NCI-H82 treated with DMSO at 0.1 percent for 48 hours (cell line): ENCODE measurements around the gene KRTAP5-2.

ENCODE experiments used
- DNase-seq: peaks from one replicate; lab custom pipeline; 2025; ENCODE audit not compliant: unreplicated experiment; lab: John Stamatoyannopoulos, UW

KRTAP5-2 gene

GRCh38 chr11:1557051-1557884 is 40.8 kb downstream of the KRTAP5-2 start:
- no peak for DNase-seq

GRCh38 chr11:1556278-1556902 is 41.7 kb downstream of the KRTAP5-2 start:
- DNase-seq = no peak

- no peak for DNase-seq
These were observed 42.4 kb downstream of the KRTAP5-2 start for GRCh38 chr11:1555713-1556153.

DNA sequence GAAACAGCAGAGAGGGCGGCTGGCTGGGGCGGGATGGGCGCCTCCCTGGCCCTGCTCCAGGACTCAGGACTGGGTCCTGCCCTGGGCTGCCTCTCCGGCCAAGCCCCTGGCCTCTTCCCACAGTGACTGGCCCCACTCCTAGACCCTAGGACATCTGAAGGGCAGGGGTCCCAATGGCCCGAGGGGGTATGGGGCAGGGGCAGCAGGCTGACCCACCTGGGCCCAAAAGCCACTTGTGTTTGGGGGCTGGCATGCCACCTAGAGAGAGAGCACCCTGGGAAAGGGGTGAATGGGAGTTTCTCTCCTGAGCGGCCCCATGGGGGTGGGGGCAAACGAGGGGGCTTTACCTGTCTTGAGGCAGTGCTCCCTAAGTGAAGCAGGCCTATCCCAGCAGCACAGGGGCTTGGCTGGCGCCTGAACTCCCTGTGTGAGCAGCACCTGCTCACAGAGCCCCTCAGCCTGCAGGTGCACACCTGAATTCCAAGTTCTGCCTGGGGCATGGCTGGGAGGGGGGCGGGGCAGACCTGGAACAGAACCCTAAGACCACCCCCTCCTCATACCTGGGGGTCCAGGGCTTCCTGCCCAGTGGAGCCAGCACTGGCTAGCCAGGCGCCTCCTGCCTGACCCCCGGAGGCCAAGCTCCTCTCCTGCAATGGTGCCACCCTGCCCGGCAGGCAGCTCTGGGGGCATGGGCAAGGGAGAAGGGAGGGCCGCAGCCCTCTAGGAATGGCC is 42.9 kb downstream of the KRTAP5-2 start:
- no peak for DNase-seq

DNA sequence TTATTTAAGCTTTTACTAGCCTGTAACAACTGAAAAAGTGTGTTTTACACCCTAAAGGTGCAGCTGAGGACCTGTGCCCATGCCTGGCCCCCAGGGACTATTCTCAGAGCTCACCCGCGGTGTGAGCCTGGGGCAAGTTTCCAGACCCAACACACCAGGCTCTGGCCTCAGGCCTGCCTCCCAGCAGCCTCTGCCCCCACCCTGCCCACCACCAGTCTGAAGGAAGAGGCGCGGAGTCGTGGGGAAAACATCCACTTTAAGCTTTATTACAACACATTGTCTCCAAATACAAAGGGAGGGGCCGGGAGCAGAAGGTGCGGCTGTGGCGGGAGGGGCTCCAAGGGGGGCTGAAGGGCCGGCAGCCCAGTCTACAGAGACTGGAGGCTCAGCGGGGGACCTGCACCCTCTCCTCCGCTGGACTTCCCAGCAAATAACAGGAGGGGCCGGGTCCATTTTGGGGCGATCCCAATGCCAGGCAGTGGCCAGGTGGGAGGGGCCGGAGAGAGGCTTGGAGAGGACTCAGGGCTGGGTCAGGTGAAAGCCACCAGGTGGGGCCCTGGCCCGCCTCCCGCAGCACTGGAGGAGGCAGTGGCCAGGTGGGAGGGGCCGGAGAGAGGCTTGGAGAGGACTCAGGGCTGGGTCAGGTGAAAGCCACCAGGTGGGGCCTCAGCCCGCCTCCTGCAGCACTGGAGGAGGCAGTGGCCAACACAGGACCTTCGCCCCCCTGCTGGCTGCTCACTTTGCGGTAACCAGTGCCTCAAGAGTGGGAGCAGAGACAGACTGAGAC is 44.1 kb downstream of the KRTAP5-2 start:
- no peak for DNase-seq

- no peak for DNase-seq
These were observed 48.5 kb downstream of the KRTAP5-2 start for GRCh38 chr11:1549338-1550330.

DNA sequence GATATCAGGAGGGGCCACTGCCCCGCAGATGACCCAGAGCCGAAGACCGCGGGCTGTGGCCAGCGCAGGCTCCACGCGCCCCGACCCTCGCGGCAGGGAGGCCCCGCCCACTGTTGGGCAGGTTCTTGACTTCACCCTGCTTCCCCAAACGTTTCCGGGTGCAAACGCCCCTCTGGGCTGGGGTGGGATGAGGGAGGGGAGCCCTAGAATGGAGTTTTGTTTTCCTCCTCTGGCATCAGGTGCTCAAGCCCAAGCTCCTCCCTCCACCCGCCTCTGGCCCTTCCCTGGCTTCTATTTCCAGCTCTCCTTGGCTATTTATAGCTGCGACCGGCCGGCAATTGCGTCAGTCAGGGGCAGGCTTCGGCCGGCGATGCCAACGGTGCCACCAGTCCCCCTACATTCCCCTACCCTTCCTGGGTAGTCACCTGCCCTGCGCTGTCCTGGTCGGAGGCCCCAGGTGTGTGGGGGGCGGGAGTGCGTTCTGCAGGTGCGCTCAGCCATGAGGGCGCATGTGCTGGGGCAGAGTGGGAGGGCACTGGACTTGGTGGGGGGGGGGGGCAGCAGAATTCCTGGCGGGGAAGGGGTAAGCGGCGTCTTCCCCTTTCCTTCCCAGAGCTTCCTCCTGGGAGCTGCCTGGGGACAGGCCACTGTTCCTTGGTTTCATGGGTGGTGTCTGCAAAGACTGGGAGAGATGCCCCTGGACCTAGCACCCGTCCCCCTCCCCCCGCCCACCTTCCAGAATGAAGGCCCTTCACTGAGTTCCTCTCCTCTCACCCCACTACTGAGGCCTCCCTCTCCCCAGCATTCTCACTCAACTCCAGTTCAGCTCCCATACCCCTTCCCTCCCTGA is 49.6 kb downstream of the KRTAP5-2 start:
- DNase-seq = no peak

DNA sequence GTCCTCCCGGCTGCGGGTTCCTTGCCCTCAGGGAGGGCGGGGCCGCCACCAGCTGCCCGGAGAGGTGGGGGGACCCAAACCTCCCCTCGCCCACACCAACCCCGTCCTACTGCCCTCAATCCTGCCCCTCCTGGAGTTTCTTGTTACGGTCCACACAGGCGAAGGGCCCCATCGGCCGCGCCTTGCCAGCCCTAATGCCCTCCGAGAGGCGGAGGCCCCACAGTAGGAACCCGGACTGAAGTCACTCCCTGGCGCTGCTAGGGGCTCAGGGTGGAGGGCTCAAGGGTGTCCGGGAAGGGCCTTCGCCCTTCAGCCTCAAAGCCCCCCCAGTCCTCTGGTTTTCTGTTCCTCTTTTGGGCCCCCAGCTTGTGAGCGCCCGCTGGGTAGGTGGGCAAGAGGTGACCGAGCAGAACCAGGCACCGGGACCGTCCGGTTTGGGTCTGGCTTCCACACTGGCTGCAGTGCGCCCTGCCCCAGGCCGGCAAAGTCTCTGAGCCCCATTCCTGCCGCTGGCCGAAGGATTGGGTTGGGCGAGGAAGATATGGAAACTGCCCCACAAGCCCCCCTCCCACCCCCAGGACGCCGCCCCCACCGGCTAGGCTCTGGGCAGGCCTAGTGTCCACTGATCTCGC is 50.5 kb downstream of the KRTAP5-2 start:
- DNase-seq = no peak
